Parathyroid adenoma (tissue), 2 donors: ENCODE results near the gene PSMB1.
A peak's percentile ranks its signal among the peaks of the same experiment; 100 is the strongest.

Experiments used
- H2AFZ ChIP-seq: fragments of 300-600 bp; sonication (generic); one replicate; pipeline ENCODE4 v1.7.0; 2017; ENCODE audit warnings: antibody characterized with exemption, mild to moderate bottlenecking
- H3K27ac ChIP-seq: fragments of 300-600 bp; sonication (generic); one replicate; pipeline ENCODE4 v1.7.0; 2017
- H3K27me3 ChIP-seq: fragments of 300-600 bp; sonication (generic); one replicate; pipeline ENCODE4 v1.7.0; 2017; ENCODE audit warnings: low read length; ENCODE audit not compliant: control insufficient read depth, insufficient read depth
- H3K36me3 ChIP-seq: fragments of 300-600 bp; sonication (generic); one replicate; pipeline ENCODE4 v1.7.0; 2017; ENCODE audit warnings: low read length; ENCODE audit not compliant: control insufficient read depth, insufficient read depth
- H3K4me1 ChIP-seq: fragments of 300-600 bp; sonication (generic); one replicate; pipeline ENCODE4 v1.7.0; 2017; ENCODE audit warnings: control low read depth
- H3K4me2 ChIP-seq: fragments of 300-600 bp; sonication (generic); one replicate; pipeline ENCODE4 v1.7.0; 2017; ENCODE audit warnings: low read length
- H3K4me3 ChIP-seq: fragments of 300-600 bp; sonication (generic); one replicate; pipeline ENCODE4 v1.7.0; 2017; ENCODE audit warnings: low read depth, low read length
- H3K79me2 ChIP-seq: fragments of 300-600 bp; sonication (generic); one replicate; pipeline ENCODE4 v1.7.0; 2017; ENCODE audit warnings: control low read depth
- H3K9ac ChIP-seq: fragments of 300-600 bp; sonication (generic); one replicate; pipeline ENCODE4 v1.7.0; 2017; ENCODE audit warnings: mild to moderate bottlenecking
- H3K9me3 ChIP-seq: fragments of 300-600 bp; sonication (generic); one replicate; pipeline ENCODE4 v1.7.0; 2017; ENCODE audit warnings: low read length; ENCODE audit not compliant: control insufficient read depth
- TF ChIP-seq, protein P1 (sequence below): fragments of 300-600 bp; sonication (generic); IDR thresholded peaks from one replicate; pipeline ENCODE4 v1.7.0; 2017; ENCODE audit warnings: antibody characterized with exemption, mild to moderate bottlenecking
- donor health status: primary hyperparathyroidism.

The PSMB1 gene

DNA sequence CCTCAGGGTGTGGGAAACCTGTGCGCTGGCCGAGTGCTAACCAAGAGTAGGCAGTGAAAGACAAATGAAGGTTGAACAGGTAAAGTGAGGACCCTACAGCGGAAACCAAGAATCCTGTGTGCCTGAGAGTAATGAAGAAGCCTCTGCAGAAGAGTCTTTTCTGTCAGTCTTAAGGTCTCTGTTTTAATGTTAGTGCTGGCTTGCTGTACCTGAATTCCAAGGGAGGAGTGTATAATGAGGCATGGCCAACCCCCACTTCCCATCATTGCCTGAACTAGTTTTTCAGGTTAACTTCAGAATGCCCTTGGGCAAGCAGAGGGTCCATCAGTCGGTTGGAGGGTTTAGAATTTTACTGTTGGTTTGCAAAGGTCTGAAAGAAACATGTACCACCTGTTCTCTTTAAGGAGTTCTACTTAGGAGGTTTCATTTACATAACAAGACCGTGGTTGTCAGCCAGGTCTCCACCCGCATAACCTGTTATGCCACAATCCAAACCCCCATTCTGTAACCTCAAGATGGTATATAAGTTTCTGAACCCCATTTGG is 31.9 kb upstream of the PSMB1 start:
- Histone ChIP-seq H3K9ac (peak overlapping the region; percentile 79), H2AFZ (peak overlapping the region; percentile 97), H3K4me2 (peak overlapping the region; percentile 79), H3K4me3 (peak overlapping the region; percentile 75), H3K4me1 (no peaks in the 10 kb centered on the region), H3K27me3 (no peaks in the 10 kb centered on the region), H3K27ac (peak overlapping the region; percentile 94), H3K79me2 (no peaks in the 10 kb centered on the region), H3K36me3 (no peaks in the 10 kb centered on the region), H3K9me3 (no peaks in the 10 kb centered on the region)
- TF ChIP-seq, protein P1, sequence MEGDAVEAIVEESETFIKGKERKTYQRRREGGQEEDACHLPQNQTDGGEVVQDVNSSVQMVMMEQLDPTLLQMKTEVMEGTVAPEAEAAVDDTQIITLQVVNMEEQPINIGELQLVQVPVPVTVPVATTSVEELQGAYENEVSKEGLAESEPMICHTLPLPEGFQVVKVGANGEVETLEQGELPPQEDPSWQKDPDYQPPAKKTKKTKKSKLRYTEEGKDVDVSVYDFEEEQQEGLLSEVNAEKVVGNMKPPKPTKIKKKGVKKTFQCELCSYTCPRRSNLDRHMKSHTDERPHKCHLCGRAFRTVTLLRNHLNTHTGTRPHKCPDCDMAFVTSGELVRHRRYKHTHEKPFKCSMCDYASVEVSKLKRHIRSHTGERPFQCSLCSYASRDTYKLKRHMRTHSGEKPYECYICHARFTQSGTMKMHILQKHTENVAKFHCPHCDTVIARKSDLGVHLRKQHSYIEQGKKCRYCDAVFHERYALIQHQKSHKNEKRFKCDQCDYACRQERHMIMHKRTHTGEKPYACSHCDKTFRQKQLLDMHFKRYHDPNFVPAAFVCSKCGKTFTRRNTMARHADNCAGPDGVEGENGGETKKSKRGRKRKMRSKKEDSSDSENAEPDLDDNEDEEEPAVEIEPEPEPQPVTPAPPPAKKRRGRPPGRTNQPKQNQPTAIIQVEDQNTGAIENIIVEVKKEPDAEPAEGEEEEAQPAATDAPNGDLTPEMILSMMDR, result no peak

DNA sequence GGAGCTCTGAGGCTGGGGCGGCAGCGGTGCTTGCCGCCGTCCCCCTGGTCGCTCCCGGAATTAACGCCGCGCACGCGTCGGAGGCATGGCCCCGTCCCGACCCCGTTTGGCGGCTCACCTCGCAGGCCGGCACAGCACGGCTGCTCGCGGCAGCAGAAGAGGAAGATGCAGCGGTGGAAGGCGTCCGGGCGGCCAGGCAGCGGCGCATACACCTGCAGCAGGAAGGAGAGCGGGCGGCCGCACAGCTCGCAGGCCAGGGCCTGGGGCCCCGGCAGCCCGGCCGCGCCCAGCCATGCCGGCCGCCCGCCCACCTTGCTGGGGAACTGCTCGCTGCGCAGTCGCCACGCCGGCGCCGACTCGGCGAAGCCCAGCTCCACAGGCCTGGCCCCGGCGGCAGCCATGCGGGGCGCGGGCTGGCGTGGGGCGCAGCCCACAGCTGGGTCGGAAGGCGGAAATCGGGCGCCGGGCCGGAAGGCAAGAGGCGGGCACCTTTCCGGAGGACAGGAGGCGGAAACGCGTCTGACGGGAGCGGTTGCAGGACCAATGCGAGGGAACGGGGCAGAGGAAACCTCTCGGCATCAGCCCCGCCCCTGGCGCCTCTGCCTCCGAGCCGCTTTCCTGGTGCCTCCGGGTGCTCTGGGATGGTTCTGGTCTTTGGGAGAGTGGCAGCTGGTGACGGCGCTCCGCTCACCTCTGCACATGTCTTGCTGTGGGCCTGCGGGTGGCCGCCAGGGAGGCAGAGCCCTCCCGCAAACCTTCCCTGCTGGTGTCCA is 31.3 kb upstream of the PSMB1 start, which contains the start of gene PDCD2:
PDCD2 (minus strand) TSS at position 457 of the 773 bp plus-strand sequence; CDS start at position 401, 56 bp downstream.
- Histone ChIP-seq H3K79me2 (no peaks in the 10 kb centered on the region), H3K27me3 (no peaks in the 10 kb centered on the region), H3K4me3 (peak within 1 kb of the TSS; percentile 75), H3K4me2 (peak within 1 kb of the TSS; percentile 84), H3K27ac (peak within 1 kb of the TSS; percentile 94), H3K9ac (peak within 1 kb of the TSS; percentile 79), H2AFZ (peak within 1 kb of the TSS; percentile 97), H3K9me3 (no peaks in the 10 kb centered on the region), H3K36me3 (no peaks in the 10 kb centered on the region), H3K4me1 (no peaks in the 10 kb centered on the region)
- TF ChIP-seq, protein P1, result no peak

DNA sequence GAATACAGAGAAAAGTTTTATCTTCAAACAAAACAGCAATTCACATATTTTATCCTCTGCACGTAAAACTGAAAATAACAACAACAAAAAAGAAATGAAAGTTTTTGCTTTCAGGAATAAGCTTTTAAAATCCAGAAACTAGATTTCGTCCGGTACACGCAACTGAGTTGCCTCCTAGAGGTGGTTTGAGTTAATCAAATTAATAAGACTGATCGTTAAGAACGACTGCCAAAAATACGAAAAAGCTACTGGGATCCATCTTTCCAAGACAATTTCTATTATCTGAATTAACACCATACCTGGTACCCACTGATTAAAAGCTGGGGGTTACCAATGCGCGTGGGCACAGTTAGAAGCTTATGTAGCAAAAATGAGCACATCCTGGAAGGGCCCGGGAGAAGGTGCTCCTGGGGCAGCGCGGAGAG is 30.7 kb upstream of the PSMB1 start:
- Histone ChIP-seq H3K9me3 (no peaks in the 10 kb centered on the region), H3K9ac (peak overlapping the region; percentile 55), H2AFZ (peak overlapping the region; percentile 97), H3K4me1 (no peaks in the 10 kb centered on the region), H3K27ac (peak overlapping the region; percentile 94), H3K27me3 (no peaks in the 10 kb centered on the region), H3K4me3 (peak overlapping the region; percentile 75), H3K4me2 (peak overlapping the region; percentile 84), H3K36me3 (no peaks in the 10 kb centered on the region), H3K79me2 (no peaks in the 10 kb centered on the region)
- TF ChIP-seq, protein P1, result no peak

DNA sequence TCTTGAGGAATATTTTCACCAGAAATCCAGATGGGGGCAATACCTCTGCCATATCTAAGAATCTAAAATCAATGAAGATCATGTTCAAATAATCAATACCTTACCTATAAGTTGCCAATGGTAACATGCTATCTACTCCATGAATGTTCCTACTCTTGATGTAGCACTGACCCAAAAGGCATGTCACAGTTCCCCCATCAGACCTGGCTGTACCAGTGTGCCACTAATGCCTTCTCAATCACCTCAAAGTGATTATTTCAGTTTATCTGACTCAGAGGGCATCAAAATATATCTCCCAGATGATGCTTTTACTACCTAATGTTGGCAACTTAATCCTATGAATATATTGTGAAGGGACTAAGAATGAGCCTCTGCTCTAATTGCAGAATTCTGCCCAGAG is 25.8 kb upstream of the PSMB1 start:
- Histone ChIP-seq H3K36me3 (no peaks in the 10 kb centered on the region), H2AFZ (no peak overlapping the region), H3K4me3 (no peak overlapping the region), H3K9me3 (no peaks in the 10 kb centered on the region), H3K4me2 (no peak overlapping the region), H3K4me1 (no peaks in the 10 kb centered on the region), H3K27ac (no peak overlapping the region), H3K79me2 (no peaks in the 10 kb centered on the region), H3K9ac (no peak overlapping the region), H3K27me3 (no peaks in the 10 kb centered on the region)
- TF ChIP-seq, protein P1, result no peak
